KOPT-K1 (cell line): Measurements from ENCODE around the gene SPATA13.
"Not testable (repeated sequence)": the region's sequence is repeated elsewhere in the genome, so short reads cannot be mapped to it uniquely, and the experiment has no call there.

Experiments used
- H3K27ac ChIP-seq: fragments of 200-600 bp; sonication (generic); 2 replicates; pipeline ENCODE4 v1.5.1; 2016; ENCODE audit warnings: antibody characterized with exemption, mild to moderate bottlenecking, low read depth, low read length; ENCODE audit not compliant: poor library complexity, severe bottlenecking
- H3K36me3 ChIP-seq: fragments of 200-600 bp; sonication (generic); 2 replicates; pipeline ENCODE4 v1.5.1; 2017; ENCODE audit warnings: antibody characterized with exemption, mild to moderate bottlenecking, low read length, moderate library complexity; ENCODE audit not compliant: insufficient read depth
- H3K9me3 ChIP-seq: fragments of 200-600 bp; sonication (generic); 2 replicates; pipeline ENCODE4 v1.5.1; 2017; ENCODE audit warnings: antibody characterized with exemption, low read length, mild to moderate bottlenecking; ENCODE audit not compliant: insufficient read depth, poor library complexity, severe bottlenecking

Gene SPATA13

GRCh38 chr13:24348385-24348784, 187.9 kb downstream of the SPATA13 start:
- no peaks in the 10 kb centered on the region for H3K36me3 ChIP-seq
- H3K27ac ChIP-seq = no peak overlapping the region
- no peaks in the 10 kb centered on the region for H3K9me3 ChIP-seq

- no peaks in the 10 kb centered on the region for H3K36me3 ChIP-seq
- H3K27ac ChIP-seq = no peak overlapping the region
These were observed 188.4 kb downstream of the SPATA13 start for GRCh38 chr13:24348797-24349515.

GRCh38 chr13:24349778-24350664, 189.5 kb downstream of the SPATA13 start:
- not testable (repeated sequence) for H3K27ac ChIP-seq, H3K36me3 ChIP-seq, H3K9me3 ChIP-seq

More at GRCh38 chr13:24348797-24349515, 188.4 kb downstream of the SPATA13 start:
- no peaks in the 10 kb centered on the region for H3K9me3 ChIP-seq

GRCh38 chr13:24351423-24351822, 190.9 kb downstream of the SPATA13 start:
- H3K36me3 ChIP-seq = no peaks in the 10 kb centered on the region
- H3K27ac ChIP-seq = no peak overlapping the region
- H3K9me3 ChIP-seq = peaks cover 3% of the 10 kb centered on the region

GRCh38 chr13:24353736-24354135, 193.2 kb downstream of the SPATA13 start:
- no peak overlapping the region for H3K27ac ChIP-seq
- no peaks in the 10 kb centered on the region for H3K36me3 ChIP-seq
- H3K9me3 ChIP-seq = peaks cover 4% of the 10 kb centered on the region

GRCh38 chr13:24355103-24355502, 194.6 kb downstream of the SPATA13 start:
- H3K27ac ChIP-seq = no peak overlapping the region
- no peaks in the 10 kb centered on the region for H3K36me3 ChIP-seq
- H3K9me3 ChIP-seq = peaks cover 4% of the 10 kb centered on the region

GRCh38 chr13:24356270-24356669, 195.8 kb downstream of the SPATA13 start:
- Histone ChIP-seq H3K27ac (no peak overlapping the region), H3K36me3 (no peaks in the 10 kb centered on the region), H3K9me3 (peaks cover 4% of the 10 kb centered on the region)
